Measurements from ENCODE around the gene C14orf93. TPM values are rescaled to one million over a fixed set of nuclear protein-coding genes. Genes with fewer than 3 reads are reported as not detected.

C14orf93 gene
- polyA plus RNA-seq, 1 donor from 2014 or later: 4.7 TPM

GRCh38 chr14:23056145-23056955, 46.4 kb upstream of the C14orf93 start:
- peak overlapping the region; percentile 80 for H3K9ac ChIP-seq (ENCODE audit: low read length)
- H3K4me2 ChIP-seq (ENCODE audit: low read length): peak overlapping the region; percentile 89
- no peaks in the 10 kb centered on the region for H3K36me3 ChIP-seq (ENCODE audit: insufficient read depth, low read length)
- H3K9me2 ChIP-seq (ENCODE audit: insufficient read depth, low read length): no peaks in the 10 kb centered on the region
- no peaks in the 10 kb centered on the region for H3K27me3 ChIP-seq (ENCODE audit: insufficient read depth, low read depth, low read length)
- H3K79me2 ChIP-seq (replicated peaks; ENCODE audit: insufficient read depth, low read length): peaks cover 6% of the 10 kb centered on the region
- peak overlapping the region; percentile 61 for H3K27ac ChIP-seq (ENCODE audit: low read length)
- peak overlapping the region; percentile 84 for H3K4me3 ChIP-seq (ENCODE audit: low read length)
- H3F3A ChIP-seq (ENCODE audit: insufficient read depth, low read length, poor library complexity, severe bottlenecking): no peaks in the 10 kb centered on the region
- TF ChIP-seq REST (IDR thresholded peaks at IDR 0.05; ENCODE audit: borderline replicate concordance) (no peak), RAD21 (conservative IDR thresholded peaks at IDR 0.05) (peak; percentile 22), POLR2AphosphoS5 (IDR thresholded peaks at IDR 0.05) (peak; percentile 30), EP300 (conservative IDR thresholded peaks at IDR 0.05; ENCODE audit: poor library complexity, severe bottlenecking) (no peak), CTCF (IDR thresholded peaks at IDR 0.05; ENCODE audit: poor library complexity, severe bottlenecking) (peak; percentile 70), EZH2 (IDR thresholded peaks at IDR 0.05; ENCODE audit: borderline replicate concordance, insufficient read depth, low read length, poor library complexity, severe bottlenecking) (no peak), SMC3 (conservative IDR thresholded peaks at IDR 0.05; ENCODE audit: poor library complexity) (peak; percentile 59)
- H3K9me3 ChIP-seq (ENCODE audit: low read length): no peaks in the 10 kb centered on the region
- no peaks in the 10 kb centered on the region for H4K20me1 ChIP-seq (ENCODE audit: insufficient read depth)
- H2AFZ ChIP-seq (ENCODE audit: low read depth, low read length): peak overlapping the region; percentile 37

- H2AFZ ChIP-seq (ENCODE audit: low read depth, low read length): no peak overlapping the region
- H3K9ac ChIP-seq (ENCODE audit: low read length): peak overlapping the region; percentile 80
- H3K4me3 ChIP-seq (ENCODE audit: low read length): peak overlapping the region; percentile 84
- peak overlapping the region; percentile 89 for H3K4me2 ChIP-seq (ENCODE audit: low read length)
- no peaks in the 10 kb centered on the region for H3K9me2 ChIP-seq (ENCODE audit: insufficient read depth, low read length)
- H4K20me1 ChIP-seq (ENCODE audit: insufficient read depth): no peaks in the 10 kb centered on the region
- H3F3A ChIP-seq (ENCODE audit: insufficient read depth, low read length, poor library complexity, severe bottlenecking): no peaks in the 10 kb centered on the region
- TF ChIP-seq RAD21 (conservative IDR thresholded peaks at IDR 0.05) (no peak), CTCF (IDR thresholded peaks at IDR 0.05; ENCODE audit: poor library complexity, severe bottlenecking) (no peak), MXI1 (conservative IDR thresholded peaks at IDR 0.05; ENCODE audit: poor library complexity, severe bottlenecking) (no peak), EP300 (conservative IDR thresholded peaks at IDR 0.05; ENCODE audit: poor library complexity, severe bottlenecking) (no peak), POLR2AphosphoS5 (IDR thresholded peaks at IDR 0.05) (no peak), TAF1 (IDR thresholded peaks at IDR 0.05; ENCODE audit: low read depth) (no peak), EZH2 (IDR thresholded peaks at IDR 0.05; ENCODE audit: borderline replicate concordance, insufficient read depth, low read length, poor library complexity, severe bottlenecking) (no peak), REST (IDR thresholded peaks at IDR 0.05; ENCODE audit: borderline replicate concordance) (no peak), SMC3 (conservative IDR thresholded peaks at IDR 0.05; ENCODE audit: poor library complexity) (no peak)
- H3K79me2 ChIP-seq (replicated peaks; ENCODE audit: insufficient read depth, low read length): peaks cover 6% of the 10 kb centered on the region
- no peaks in the 10 kb centered on the region for H3K27me3 ChIP-seq (ENCODE audit: insufficient read depth, low read depth, low read length)
- no peaks in the 10 kb centered on the region for H3K36me3 ChIP-seq (ENCODE audit: insufficient read depth, low read length)
- H3K9me3 ChIP-seq (ENCODE audit: low read length): no peaks in the 10 kb centered on the region
- no peak overlapping the region for H3K27ac ChIP-seq (ENCODE audit: low read length)
Measured at GRCh38 chr14:23055621-23056144, 45.7 kb upstream of the C14orf93 start.

Measured in neural cell (in vitro differentiated cells).